GM15510 (cell line): ENCODE data around the gene TNFRSF18.

Experiments used
- POLR2A ChIP-seq: IDR thresholded peaks from 3 replicates; pipeline ENCODE4 v1.6.1; 2011; ENCODE audit warnings: borderline replicate concordance; ENCODE audit not compliant: insufficient read length; ENCODE audit errors: extremely low read depth

The TNFRSF18 gene

GRCh38 chr1:1183221-1183747, 23.1 kb downstream of the TNFRSF18 start:
- no peak for TF ChIP-seq POLR2A

- no peak for TF ChIP-seq POLR2A
These were observed 23.7 kb downstream of the TNFRSF18 start for GRCh38 chr1:1182491-1183220.

GRCh38 chr1:1181938-1182410, 24.4 kb downstream of the TNFRSF18 start:
- TF ChIP-seq POLR2A = no peak

- TF ChIP-seq POLR2A = no peak
These were observed 25.1 kb downstream of the TNFRSF18 start for GRCh38 chr1:1181129-1181937.

- no peak for TF ChIP-seq POLR2A
These were observed 26.2 kb downstream of the TNFRSF18 start for GRCh38 chr1:1179983-1180861.

GRCh38 chr1:1179346-1179982, 26.9 kb downstream of the TNFRSF18 start:
- no peak for TF ChIP-seq POLR2A

- no peak for TF ChIP-seq POLR2A
These were observed 27.5 kb downstream of the TNFRSF18 start for GRCh38 chr1:1178794-1179331.

- TF ChIP-seq POLR2A = no peak
These were observed 28.8 kb downstream of the TNFRSF18 start for GRCh38 chr1:1177452-1178206.

- no peak for TF ChIP-seq POLR2A
These were observed 29.5 kb downstream of the TNFRSF18 start for GRCh38 chr1:1176931-1177330.

GRCh38 chr1:1175221-1176062, 30.9 kb downstream of the TNFRSF18 start:
- no peak for TF ChIP-seq POLR2A

- no peak for TF ChIP-seq POLR2A
These were observed 32.5 kb downstream of the TNFRSF18 start, which contains the start of gene TTLL10 for GRCh38 chr1:1173793-1174415. TTLL10 (plus strand) TSS chr1:1173880; CDS start chr1:1179216, 5,336 bp downstream.
